ENCODE data around the gene ARHGEF16. TPM values are rescaled to one million over a fixed set of nuclear protein-coding genes. Genes with fewer than 3 reads are reported as not detected.

The ARHGEF16 gene
- total RNA-seq, 1 experiment from 2014 or later, result 17.2 TPM

DNA sequence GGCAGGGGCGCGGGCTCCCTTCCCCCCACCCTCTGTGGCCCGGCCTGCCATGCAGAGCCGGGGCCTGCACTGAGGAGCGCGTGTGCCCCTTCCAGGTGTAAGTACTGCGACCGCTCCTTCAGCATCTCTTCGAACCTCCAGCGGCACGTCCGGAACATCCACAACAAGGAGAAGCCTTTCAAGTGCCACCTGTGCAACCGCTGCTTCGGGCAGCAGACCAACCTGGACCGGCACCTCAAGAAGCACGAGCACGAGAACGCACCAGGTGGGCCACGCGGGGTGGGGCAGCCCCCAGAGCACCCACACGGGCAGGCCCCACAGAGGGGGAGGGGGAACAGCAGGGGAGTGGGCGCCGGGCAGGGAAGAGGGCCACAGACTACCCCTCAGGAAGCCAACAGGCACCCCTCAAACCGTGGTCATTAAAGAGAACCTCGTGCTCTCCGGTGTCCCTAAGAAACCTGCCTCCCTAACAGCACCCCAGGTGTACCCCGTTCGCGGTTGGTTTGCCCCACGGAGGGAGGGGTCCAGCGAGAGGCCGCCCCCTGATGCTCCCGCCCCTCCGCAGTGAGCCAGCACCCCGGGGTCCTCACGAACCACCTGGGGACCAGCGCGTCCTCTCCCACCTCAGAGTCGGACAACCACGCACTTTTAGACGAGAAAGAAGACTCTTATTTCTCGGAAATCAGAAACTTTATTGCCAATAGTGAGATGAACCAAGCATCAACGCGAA, 28.8 kb upstream of the ARHGEF16 start:
- no peaks in the 10 kb centered on the region for H3K27me3 Mint-ChIP-seq (ENCODE audit: low read depth)
- H3K27ac Mint-ChIP-seq, result no peak overlapping the region
- ChIA-PET POLR2A (interaction anchor here (0.6 kb wide), 1 partner anchor 328 kb away, joined by 3 read pairs; no protein-coding TSS in a partner anchor), CTCF (interaction anchor here (0.6 to 3.0 kb wide), 53 partner anchors 15 to 1558 kb away, joined by 3 to 22 read pairs (median 5); partner anchors contain the start of gene ACTRT2)
- no peak overlapping the region for H3K4me3 Mint-ChIP-seq
- ATAC-seq (no peak), DNase-seq (ENCODE audit: low spot score) (no peak)
- H3K36me3 Mint-ChIP-seq, result no peaks in the 10 kb centered on the region
- TF ChIP-seq NR2C2 (CRISPR knock-in tag; IDR thresholded peaks at IDR 0.05) (no peak), GABPB1 (CRISPR knock-in tag; IDR thresholded peaks at IDR 0.05) (no peak), FOXJ3 (CRISPR knock-in tag; IDR thresholded peaks at IDR 0.05; ENCODE audit: borderline replicate concordance) (no peak), MYBL2 (CRISPR knock-in tag; IDR thresholded peaks at IDR 0.05) (no peak), SP1 (CRISPR knock-in tag; conservative IDR thresholded peaks at IDR 0.05) (no peak), ELF4 (CRISPR knock-in tag; IDR thresholded peaks at IDR 0.05; ENCODE audit: low read depth) (no peak), PRRX2 (CRISPR knock-in tag; IDR thresholded peaks at IDR 0.05) (no peak), IRF2 (CRISPR knock-in tag; IDR thresholded peaks at IDR 0.05; ENCODE audit: borderline replicate concordance, low read depth) (no peak), KAT7 (CRISPR knock-in tag; IDR thresholded peaks at IDR 0.05; ENCODE audit: borderline replicate concordance) (no peak), ZBTB21 (CRISPR knock-in tag; IDR thresholded peaks at IDR 0.05; ENCODE audit: borderline replicate concordance) (no peak), ETV6 (CRISPR knock-in tag; IDR thresholded peaks at IDR 0.05) (no peak), NFYB (CRISPR knock-in tag; conservative IDR thresholded peaks at IDR 0.05; ENCODE audit: low read depth) (no peak), EMX1 (CRISPR knock-in tag; IDR thresholded peaks at IDR 0.05) (no peak)
- TF ChIP-seq, protein P1, sequence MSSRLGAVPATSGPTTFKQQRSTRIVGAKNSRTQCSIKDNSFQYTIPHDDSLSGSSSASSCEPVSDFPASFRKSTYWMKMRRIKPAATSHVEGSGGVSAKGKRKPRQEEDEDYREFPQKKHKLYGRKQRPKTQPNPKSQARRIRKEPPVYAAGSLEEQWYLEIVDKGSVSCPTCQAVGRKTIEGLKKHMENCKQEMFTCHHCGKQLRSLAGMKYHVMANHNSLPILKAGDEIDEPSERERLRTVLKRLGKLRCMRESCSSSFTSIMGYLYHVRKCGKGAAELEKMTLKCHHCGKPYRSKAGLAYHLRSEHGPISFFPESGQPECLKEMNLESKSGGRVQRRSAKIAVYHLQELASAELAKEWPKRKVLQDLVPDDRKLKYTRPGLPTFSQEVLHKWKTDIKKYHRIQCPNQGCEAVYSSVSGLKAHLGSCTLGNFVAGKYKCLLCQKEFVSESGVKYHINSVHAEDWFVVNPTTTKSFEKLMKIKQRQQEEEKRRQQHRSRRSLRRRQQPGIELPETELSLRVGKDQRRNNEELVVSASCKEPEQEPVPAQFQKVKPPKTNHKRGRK (CRISPR knock-in tag; IDR thresholded peaks at IDR 0.05; ENCODE audit: borderline replicate concordance), result no peak
- TF ChIP-seq, protein P2, sequence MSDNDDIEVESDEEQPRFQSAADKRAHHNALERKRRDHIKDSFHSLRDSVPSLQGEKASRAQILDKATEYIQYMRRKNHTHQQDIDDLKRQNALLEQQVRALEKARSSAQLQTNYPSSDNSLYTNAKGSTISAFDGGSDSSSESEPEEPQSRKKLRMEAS (CRISPR knock-in tag; IDR thresholded peaks at IDR 0.05), result no peak
- TF ChIP-seq, protein P3, sequence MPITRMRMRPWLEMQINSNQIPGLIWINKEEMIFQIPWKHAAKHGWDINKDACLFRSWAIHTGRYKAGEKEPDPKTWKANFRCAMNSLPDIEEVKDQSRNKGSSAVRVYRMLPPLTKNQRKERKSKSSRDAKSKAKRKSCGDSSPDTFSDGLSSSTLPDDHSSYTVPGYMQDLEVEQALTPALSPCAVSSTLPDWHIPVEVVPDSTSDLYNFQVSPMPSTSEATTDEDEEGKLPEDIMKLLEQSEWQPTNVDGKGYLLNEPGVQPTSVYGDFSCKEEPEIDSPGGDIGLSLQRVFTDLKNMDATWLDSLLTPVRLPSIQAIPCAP (CRISPR knock-in tag; IDR thresholded peaks at IDR 0.05), result no peak
- H3K4me1 Mint-ChIP-seq, result no peaks in the 10 kb centered on the region
- H3K9me3 Mint-ChIP-seq, result no peaks in the 10 kb centered on the region

DNA sequence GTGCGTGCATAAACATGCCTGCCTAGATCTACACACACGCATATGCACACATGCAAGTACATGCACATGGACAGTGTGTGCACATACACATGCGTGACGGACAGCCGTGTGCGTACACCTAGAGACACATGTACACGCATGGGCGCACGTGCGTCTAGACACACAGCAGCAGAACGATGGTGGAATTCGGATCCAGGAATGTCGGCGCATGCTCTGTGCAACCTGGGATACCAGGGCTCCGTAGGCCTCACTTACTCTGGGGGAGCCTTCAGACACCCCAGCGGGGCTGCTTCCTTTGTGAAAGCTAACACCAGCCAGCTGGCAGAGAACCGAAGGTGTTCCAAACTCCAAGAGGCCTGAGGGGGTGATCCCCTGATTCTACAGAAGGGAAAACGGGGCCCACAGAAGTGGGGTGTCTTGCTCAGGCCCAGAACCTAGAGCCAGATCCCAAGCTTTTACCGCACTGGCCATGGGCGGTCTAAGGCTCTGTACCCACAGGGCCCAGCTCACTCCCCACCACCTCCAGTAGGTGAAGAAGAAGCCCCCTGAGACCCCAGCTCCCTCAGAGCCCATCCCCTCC, 27.4 kb upstream of the ARHGEF16 start:
- no peak for TF ChIP-seq ZNF396 (CRISPR knock-in tag; IDR thresholded peaks at IDR 0.05; ENCODE audit: borderline replicate concordance)
- TF ChIP-seq EMX1 (CRISPR knock-in tag; IDR thresholded peaks at IDR 0.05), result no peak
- no peak for TF ChIP-seq CBFB (CRISPR knock-in tag; IDR thresholded peaks at IDR 0.05; ENCODE audit: low read depth)
- TF ChIP-seq, protein P4, sequence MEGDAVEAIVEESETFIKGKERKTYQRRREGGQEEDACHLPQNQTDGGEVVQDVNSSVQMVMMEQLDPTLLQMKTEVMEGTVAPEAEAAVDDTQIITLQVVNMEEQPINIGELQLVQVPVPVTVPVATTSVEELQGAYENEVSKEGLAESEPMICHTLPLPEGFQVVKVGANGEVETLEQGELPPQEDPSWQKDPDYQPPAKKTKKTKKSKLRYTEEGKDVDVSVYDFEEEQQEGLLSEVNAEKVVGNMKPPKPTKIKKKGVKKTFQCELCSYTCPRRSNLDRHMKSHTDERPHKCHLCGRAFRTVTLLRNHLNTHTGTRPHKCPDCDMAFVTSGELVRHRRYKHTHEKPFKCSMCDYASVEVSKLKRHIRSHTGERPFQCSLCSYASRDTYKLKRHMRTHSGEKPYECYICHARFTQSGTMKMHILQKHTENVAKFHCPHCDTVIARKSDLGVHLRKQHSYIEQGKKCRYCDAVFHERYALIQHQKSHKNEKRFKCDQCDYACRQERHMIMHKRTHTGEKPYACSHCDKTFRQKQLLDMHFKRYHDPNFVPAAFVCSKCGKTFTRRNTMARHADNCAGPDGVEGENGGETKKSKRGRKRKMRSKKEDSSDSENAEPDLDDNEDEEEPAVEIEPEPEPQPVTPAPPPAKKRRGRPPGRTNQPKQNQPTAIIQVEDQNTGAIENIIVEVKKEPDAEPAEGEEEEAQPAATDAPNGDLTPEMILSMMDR (IDR thresholded peaks at IDR 0.05), result no peak
- no peak for TF ChIP-seq ESRRA (CRISPR knock-in tag; IDR thresholded peaks at IDR 0.05; ENCODE audit: borderline replicate concordance)
- no peak for TF ChIP-seq ELF4 (CRISPR knock-in tag; IDR thresholded peaks at IDR 0.05; ENCODE audit: low read depth)
- CTCF ChIA-PET, result interaction anchor here (2.0 kb wide), 1 partner anchor 64 kb away, joined by 6 read pairs; no protein-coding TSS in a partner anchor
- no peaks in the 10 kb centered on the region for H3K9me3 Mint-ChIP-seq
- peaks cover 3% of the 10 kb centered on the region; the same call in 1 of the 2 replicates for H3K4me1 Mint-ChIP-seq
- no peak for ATAC-seq
- no peaks in the 10 kb centered on the region for H3K36me3 Mint-ChIP-seq
- no peaks in the 10 kb centered on the region for H3K27me3 Mint-ChIP-seq (ENCODE audit: low read depth)
- DNase-seq (ENCODE audit: low spot score), result no peak
- POLR2A ChIA-PET, result no interaction called here
- no peak overlapping the region; the same call in 1 of the 2 replicates for H3K27ac Mint-ChIP-seq
- H3K4me3 Mint-ChIP-seq, result no peak overlapping the region

All from WTC11 (cell line).